Measurements from ENCODE around the gene KIRREL1. TPM values are rescaled to one million over a fixed set of nuclear protein-coding genes. Genes with fewer than 3 reads are reported as not detected.

KIRREL1 gene
- total and polyA plus RNA-seq, 9 donors = 21.6 to 55.3 (median 37.3) TPM

GRCh38 chr1:158115126-158115525 lies 121.7 kb downstream of the KIRREL1 start:
- no peak for DNase-seq
- H3K27ac ChIP-seq (ENCODE audit: low read length) = no peak overlapping the region
- H3K9me3 ChIP-seq (replicated peaks; ENCODE audit: control insufficient read depth, low read depth, low read length) = no peaks in the 10 kb centered on the region
- peaks cover 11% of the 10 kb centered on the region for H3K4me1 ChIP-seq (ENCODE audit: control insufficient read depth, insufficient read depth, low read length)
- no peak overlapping the region for H3K4me3 ChIP-seq (ENCODE audit: low read length)
- H3K27me3 ChIP-seq (ENCODE audit: control insufficient read depth, insufficient read depth, low read length) = peaks cover 28% of the 10 kb centered on the region
- H3K36me3 ChIP-seq (ENCODE audit: control insufficient read depth, insufficient read depth, low read length) = no peaks in the 10 kb centered on the region
- 100% methylated on average over 1 of the region's 4 CpGs for WGBS (ENCODE audit: insufficient coverage)

DNA sequence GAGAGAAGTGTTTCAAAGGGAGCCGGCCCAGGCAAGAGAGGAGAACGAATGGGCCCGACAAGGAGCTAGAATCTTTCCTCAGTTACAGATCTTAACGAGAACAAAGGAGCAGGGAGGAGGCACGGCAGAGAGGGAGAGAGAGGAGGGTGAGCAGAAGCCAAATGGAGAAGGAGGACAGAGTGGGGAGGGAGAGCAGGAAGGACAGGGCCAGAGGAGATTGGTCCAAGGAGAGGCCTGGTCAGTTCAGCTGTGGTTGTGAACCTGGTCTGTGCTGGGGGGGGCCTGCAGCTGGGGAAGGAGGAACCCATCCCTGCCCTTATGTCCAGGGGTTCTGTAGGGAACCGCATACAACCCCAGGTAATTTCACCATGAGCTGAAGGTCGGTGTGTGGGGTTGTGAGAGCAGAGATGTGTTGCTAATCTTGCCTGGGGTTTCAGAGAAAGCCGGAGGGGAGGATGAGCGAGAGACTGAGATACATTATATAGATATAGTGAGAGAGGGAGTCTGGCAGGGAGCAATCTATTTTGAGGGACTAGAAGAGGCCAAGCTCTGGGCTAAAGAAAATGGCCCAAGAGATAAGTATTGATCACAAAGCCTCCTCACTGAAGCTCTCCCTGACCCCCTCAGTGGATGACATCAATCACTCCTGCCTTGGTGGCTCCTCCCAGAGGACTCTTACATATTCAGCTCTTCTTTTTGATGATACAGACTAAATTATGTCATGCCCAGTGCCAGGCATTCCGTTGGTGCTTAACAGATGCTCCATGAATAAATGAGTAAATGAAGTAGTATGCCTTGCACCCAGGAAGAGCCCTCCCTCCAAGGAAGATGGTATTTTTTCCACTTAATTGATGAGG lies 123.1 kb downstream of the KIRREL1 start:
- Histone ChIP-seq H3K36me3 (ENCODE audit: control insufficient read depth, insufficient read depth, low read length) (no peaks in the 10 kb centered on the region), H3K4me1 (ENCODE audit: control insufficient read depth, insufficient read depth, low read length) (peaks cover 11% of the 10 kb centered on the region)

DNA sequence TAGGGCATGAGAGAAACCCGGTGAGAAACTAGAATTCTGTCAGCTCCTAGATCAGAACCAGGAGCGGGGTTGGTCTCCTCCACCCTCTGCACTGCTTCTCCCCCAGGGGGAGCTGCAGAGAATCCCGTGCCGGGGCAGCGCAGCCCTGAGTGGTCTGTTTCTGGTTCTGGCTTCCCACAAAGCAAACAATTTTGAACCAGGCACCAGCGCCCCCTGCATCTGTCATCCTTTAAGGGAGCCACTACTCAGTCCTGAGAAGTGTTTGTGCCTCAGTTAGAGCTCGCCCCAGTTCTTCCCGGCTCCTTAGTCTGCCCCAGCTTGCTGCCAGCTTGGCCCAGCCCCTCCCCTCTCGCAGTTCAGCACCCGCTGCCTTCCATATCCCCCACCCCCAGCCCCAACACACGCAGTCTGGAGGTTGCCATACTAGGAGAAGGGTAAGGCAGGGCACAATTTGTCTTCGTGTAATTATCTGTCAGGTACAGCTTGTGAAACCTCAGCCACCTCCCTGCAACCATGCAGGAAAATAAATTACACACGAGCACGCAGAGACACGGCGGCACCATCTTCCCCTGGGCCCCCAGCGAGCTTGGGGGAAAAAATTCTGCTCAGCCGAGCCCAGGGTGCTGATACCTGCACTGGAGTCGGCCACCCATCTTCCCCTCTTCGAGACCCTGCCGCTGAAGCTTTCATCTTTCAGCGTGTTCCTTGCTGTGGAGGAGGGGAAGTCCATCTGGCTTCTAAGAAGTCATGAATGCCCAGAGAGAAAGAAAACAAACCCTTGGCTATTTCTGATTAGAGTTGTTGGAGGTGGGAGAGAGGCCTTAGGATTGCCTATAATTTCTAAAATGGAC lies 124.6 kb downstream of the KIRREL1 start:
- Histone ChIP-seq H3K9me3 (replicated peaks; ENCODE audit: control insufficient read depth, low read depth, low read length) (no peaks in the 10 kb centered on the region), H3K27me3 (ENCODE audit: control insufficient read depth, insufficient read depth, low read length) (peaks cover 25% of the 10 kb centered on the region), H3K27ac (ENCODE audit: low read length) (no peak overlapping the region), H3K4me1 (ENCODE audit: control insufficient read depth, insufficient read depth, low read length) (peaks cover 11% of the 10 kb centered on the region), H3K36me3 (ENCODE audit: control insufficient read depth, insufficient read depth, low read length) (no peaks in the 10 kb centered on the region), H3K4me3 (ENCODE audit: low read length) (no peak overlapping the region)
- peak; percentile 59 for DNase-seq
- 0% methylated on average over 4 of the region's 22 CpGs for WGBS (ENCODE audit: insufficient coverage)

More for the DNA sequence above, 123.1 kb downstream of the KIRREL1 start:
- Histone ChIP-seq H3K4me3 (ENCODE audit: low read length) (no peak overlapping the region), H3K27ac (ENCODE audit: low read length) (no peak overlapping the region), H3K9me3 (replicated peaks; ENCODE audit: control insufficient read depth, low read depth, low read length) (no peaks in the 10 kb centered on the region), H3K27me3 (ENCODE audit: control insufficient read depth, insufficient read depth, low read length) (peaks cover 31% of the 10 kb centered on the region)
- no peak for DNase-seq
- WGBS (ENCODE audit: insufficient coverage) = 42% methylated on average over 7 of the region's 10 CpGs

DNA sequence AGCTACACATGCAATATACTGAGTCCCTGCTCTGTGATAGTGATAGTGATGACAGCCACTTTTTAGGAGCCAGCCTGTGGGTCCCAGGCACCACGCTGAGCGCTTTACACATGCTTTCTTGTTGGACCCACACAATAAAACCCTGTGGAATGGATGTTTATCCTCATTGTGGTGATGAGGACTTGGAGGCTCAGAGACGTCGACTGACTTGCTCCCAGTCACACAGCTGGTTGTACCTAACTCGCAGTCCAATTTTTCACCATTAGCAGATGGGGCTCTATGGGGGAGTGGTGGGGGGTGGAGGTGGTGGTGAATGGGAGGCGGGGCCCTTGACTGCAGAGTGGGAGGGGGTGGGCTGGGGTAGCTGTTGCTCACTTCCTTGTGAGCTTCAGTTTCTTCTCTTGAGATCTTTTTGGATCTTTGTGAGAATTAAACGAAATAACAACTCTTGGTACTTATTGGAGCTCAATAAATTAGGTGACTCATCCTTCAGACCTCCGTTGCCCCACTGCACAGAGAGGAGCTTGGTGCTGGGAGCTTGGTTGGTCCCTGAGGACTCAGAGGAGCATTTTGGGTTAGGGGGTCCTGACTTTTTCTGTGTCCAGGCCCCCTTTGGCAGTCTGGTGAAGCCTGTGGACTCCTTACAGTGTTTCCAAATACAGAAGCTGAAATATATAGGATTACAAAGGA lies 125.4 kb downstream of the KIRREL1 start:
- H3K36me3 ChIP-seq (ENCODE audit: control insufficient read depth, insufficient read depth, low read length) = no peaks in the 10 kb centered on the region
- H3K4me3 ChIP-seq (ENCODE audit: low read length) = no peak overlapping the region
- peaks cover 21% of the 10 kb centered on the region for H3K27me3 ChIP-seq (ENCODE audit: control insufficient read depth, insufficient read depth, low read length)
- 60% methylated on average over 1 of the region's 8 CpGs for WGBS (ENCODE audit: insufficient coverage)
- H3K27ac ChIP-seq (ENCODE audit: low read length) = no peak overlapping the region
- no peaks in the 10 kb centered on the region for H3K9me3 ChIP-seq (replicated peaks; ENCODE audit: control insufficient read depth, low read depth, low read length)
- H3K4me1 ChIP-seq (ENCODE audit: control insufficient read depth, insufficient read depth, low read length) = peaks cover 8% of the 10 kb centered on the region
- DNase-seq = no peak

DNA sequence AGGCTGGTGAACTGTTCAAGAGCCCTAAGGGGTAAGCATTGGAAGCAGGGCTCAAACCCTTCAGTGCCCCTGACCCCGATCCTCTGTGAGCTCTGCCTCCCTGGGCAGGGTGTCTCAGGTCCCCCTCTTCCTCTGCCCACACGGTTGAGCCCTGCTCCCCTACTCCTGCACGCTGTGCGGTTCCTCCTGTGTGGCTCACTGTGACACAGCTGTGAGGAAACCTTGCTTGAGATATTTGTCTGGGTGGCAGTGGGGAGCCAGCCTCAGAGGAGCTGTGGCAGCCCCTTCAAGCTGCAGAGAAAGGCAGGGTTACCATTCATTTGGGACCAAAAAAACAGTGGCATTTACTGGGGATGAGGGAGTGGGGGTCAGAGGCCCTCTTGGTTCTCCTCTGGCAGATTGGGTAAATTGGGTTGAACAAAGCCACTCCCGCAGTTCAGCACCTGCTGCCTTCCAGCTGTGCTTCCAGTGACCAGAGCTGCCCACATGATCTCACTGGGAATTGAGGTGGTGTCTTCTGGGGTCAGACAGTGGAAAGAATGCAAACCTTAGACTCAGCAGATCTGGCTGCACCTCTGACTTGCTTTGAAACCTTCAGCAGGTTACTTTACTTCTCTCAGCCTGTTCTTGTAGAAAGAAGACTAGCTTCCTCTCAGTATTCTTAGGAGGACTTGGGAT lies 126.7 kb downstream of the KIRREL1 start:
- Histone ChIP-seq H3K27me3 (ENCODE audit: control insufficient read depth, insufficient read depth, low read length) (peaks cover 17% of the 10 kb centered on the region), H3K36me3 (ENCODE audit: control insufficient read depth, insufficient read depth, low read length) (no peaks in the 10 kb centered on the region)
- 68% methylated on average over 2 of the region's 5 CpGs for WGBS (ENCODE audit: insufficient coverage)

DNA sequence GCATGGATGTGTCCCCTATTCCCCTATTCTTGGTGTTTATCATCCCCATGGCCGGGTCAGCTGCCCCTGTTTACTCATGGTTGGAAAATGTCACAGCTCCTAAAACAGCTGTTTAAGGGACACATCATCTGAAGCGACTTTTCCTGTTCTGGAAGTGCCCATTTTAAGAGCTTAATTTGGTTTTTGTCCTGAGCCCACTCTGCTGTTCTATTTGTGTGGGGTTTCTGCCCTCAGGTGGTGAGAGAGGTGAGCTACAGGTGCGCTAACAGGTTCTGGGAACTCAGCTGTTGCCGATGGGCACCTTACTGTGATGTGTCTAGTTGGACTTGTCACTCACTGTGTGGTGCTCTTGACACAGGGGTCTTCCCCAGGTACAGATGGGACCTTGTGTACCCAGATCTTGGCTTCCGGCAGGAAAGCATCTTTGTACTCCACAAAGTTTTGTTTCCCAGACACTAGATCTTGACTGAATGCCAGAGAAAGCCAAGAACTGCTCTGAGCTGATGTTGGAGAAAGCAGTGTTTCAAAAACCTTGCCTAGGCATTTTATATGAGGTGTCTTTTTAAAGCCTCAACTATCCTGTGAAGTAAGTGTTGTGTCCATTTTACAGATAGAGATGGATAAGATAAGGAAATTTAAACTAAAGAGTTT lies 128.3 kb downstream of the KIRREL1 start:
- H3K27ac ChIP-seq (ENCODE audit: low read length) = no peak overlapping the region
- H3K9me3 ChIP-seq (replicated peaks; ENCODE audit: control insufficient read depth, low read depth, low read length) = no peaks in the 10 kb centered on the region
- 6% methylated on average over 3 of the region's 5 CpGs for WGBS (ENCODE audit: insufficient coverage)
- DNase-seq = peak; percentile 50
- no peak overlapping the region for H3K4me3 ChIP-seq (ENCODE audit: low read length)
- H3K27me3 ChIP-seq (ENCODE audit: control insufficient read depth, insufficient read depth, low read length) = peaks cover 13% of the 10 kb centered on the region
- no peaks in the 10 kb centered on the region for H3K36me3 ChIP-seq (ENCODE audit: control insufficient read depth, insufficient read depth, low read length)
- peaks cover 7% of the 10 kb centered on the region for H3K4me1 ChIP-seq (ENCODE audit: control insufficient read depth, insufficient read depth, low read length)

More for the DNA sequence above, 126.7 kb downstream of the KIRREL1 start:
- Histone ChIP-seq H3K4me3 (ENCODE audit: low read length) (no peak overlapping the region), H3K27ac (ENCODE audit: low read length) (no peak overlapping the region), H3K9me3 (replicated peaks; ENCODE audit: control insufficient read depth, low read depth, low read length) (no peaks in the 10 kb centered on the region), H3K4me1 (ENCODE audit: control insufficient read depth, insufficient read depth, low read length) (peaks cover 7% of the 10 kb centered on the region)
- DNase-seq = no peak

DNA sequence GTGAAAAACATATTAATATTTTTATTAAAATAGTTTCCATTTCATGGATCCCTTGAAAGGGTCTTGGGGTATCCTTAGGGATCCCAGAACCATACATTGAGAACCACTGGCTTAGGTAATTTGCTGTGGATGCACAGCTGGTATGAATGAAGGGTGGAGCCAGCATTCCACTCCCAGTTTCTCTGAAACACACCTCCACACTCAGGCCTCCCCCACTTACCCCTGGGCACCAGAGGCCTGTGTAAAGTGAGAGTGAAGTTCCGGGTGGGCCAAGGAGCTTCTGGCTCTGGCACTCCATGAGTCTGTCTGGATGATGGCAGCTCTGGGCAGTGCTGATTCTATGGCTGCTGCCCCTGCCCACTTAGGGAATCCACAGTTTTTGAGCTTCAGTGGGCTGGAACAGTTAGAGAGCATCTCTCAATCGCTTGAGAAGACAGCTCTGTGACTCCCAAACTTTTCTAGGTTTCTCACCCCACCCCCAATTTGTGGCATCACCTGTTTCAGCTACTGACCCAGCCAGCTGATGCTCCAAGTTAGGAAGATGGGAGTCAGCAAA lies 129.5 kb downstream of the KIRREL1 start:
- Histone ChIP-seq H3K27me3 (ENCODE audit: control insufficient read depth, insufficient read depth, low read length) (peaks cover 12% of the 10 kb centered on the region), H3K9me3 (replicated peaks; ENCODE audit: control insufficient read depth, low read depth, low read length) (no peaks in the 10 kb centered on the region), H3K27ac (ENCODE audit: low read length) (no peak overlapping the region), H3K4me3 (ENCODE audit: low read length) (no peak overlapping the region), H3K36me3 (ENCODE audit: control insufficient read depth, insufficient read depth, low read length) (no peaks in the 10 kb centered on the region), H3K4me1 (ENCODE audit: control insufficient read depth, insufficient read depth, low read length) (peaks cover 4% of the 10 kb centered on the region)
- WGBS (ENCODE audit: insufficient coverage) = 50% methylated on average over 2 of the region's 2 CpGs
- no peak for DNase-seq

DNA sequence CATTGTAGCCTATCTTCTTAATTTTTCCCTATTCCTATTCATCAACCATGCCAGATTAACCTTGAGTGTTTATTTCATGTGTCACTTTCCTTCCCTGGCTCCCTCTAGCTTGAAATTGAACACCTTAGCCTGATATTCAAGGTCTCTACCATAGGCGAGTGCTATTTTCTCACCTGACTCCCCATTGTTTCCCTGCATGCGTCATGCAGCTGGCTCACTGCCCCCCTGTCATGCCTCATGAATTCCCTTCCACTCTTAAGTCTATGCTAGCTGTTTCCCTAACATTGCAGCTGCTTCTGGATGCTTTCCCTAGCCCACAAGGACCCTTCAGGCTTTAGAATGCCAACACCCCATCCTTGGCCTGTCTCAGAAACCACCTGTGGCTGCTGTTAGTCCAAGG lies 130.6 kb downstream of the KIRREL1 start:
- no peaks in the 10 kb centered on the region for H3K9me3 ChIP-seq (replicated peaks; ENCODE audit: control insufficient read depth, low read depth, low read length)
- DNase-seq = no peak
- WGBS (ENCODE audit: insufficient coverage) = 51% methylated on average over 2 of the region's 2 CpGs
- H3K4me3 ChIP-seq (ENCODE audit: low read length) = no peak overlapping the region
- no peak overlapping the region for H3K27ac ChIP-seq (ENCODE audit: low read length)
- peaks cover 6% of the 10 kb centered on the region for H3K27me3 ChIP-seq (ENCODE audit: control insufficient read depth, insufficient read depth, low read length)
- no peaks in the 10 kb centered on the region for H3K36me3 ChIP-seq (ENCODE audit: control insufficient read depth, insufficient read depth, low read length)
- H3K4me1 ChIP-seq (ENCODE audit: control insufficient read depth, insufficient read depth, low read length) = no peaks in the 10 kb centered on the region

DNA sequence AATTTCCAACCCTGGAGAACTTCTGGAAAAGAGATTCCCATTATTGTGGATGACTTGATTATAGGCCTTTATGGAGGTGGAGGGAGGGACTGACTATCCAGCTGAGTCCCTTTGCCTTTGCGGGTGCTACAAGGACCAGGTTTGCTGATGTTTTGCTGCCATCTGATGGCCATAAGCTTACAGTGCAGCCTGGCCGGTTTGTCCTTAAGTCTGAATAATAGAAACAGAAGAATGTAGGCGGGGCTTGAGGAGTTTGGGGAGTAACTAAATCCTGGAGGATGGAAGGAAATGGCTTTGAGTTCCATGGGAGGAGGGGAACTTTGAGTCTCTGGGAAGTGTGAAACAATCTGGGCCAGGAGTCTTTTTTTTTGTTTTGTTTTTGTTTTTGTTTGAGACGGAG lies 131.6 kb downstream of the KIRREL1 start:
- 0% methylated on average over 3 of the region's 4 CpGs for whole genome bisulfite sequencing (ENCODE audit: insufficient coverage)
- H3K9me3 ChIP-seq (replicated peaks; ENCODE audit: control insufficient read depth, low read depth, low read length) = no peaks in the 10 kb centered on the region
- no peaks in the 10 kb centered on the region for H3K4me1 ChIP-seq (ENCODE audit: control insufficient read depth, insufficient read depth, low read length)
- no peaks in the 10 kb centered on the region for H3K36me3 ChIP-seq (ENCODE audit: control insufficient read depth, insufficient read depth, low read length)
- H3K27me3 ChIP-seq (ENCODE audit: control insufficient read depth, insufficient read depth, low read length) = peaks cover 4% of the 10 kb centered on the region
- no peak overlapping the region for H3K4me3 ChIP-seq (ENCODE audit: low read length)
- no peak overlapping the region for H3K27ac ChIP-seq (ENCODE audit: low read length)
- peak; percentile 97 for DNase-seq
